HEK293 (cell line): ENCODE data around the gene LCN9.

ENCODE experiments used
- GLI4 ChIP-seq: fragments of 450-650 bp; formaldehyde crosslinking; IDR thresholded peaks from 2 replicates; pipeline ENCODE4 v1.5.1; 2016; ENCODE audit warnings: missing biosample characterization, missing genetic modification characterization
- KLF1 ChIP-seq: fragments of 450-650 bp; formaldehyde crosslinking; IDR thresholded peaks from 2 replicates; pipeline ENCODE4 v1.5.1; 2016; ENCODE audit warnings: missing biosample characterization, missing genetic modification characterization
- MZF1 ChIP-seq: fragments of 450-650 bp; formaldehyde crosslinking; IDR thresholded peaks from 2 replicates; pipeline ENCODE4 v1.5.1; 2017; ENCODE audit warnings: missing biosample characterization, missing genetic modification characterization, borderline replicate concordance
- ZBTB20 ChIP-seq: fragments of 450-650 bp; formaldehyde crosslinking; IDR thresholded peaks from 2 replicates; pipeline ENCODE4 v1.5.1; 2016; ENCODE audit warnings: missing biosample characterization, missing genetic modification characterization
- ZNF175 ChIP-seq: fragments of 450-650 bp; formaldehyde crosslinking; IDR thresholded peaks from 2 replicates; pipeline ENCODE4 v1.5.1; 2016; ENCODE audit warnings: missing biosample characterization, missing genetic modification characterization
- ZNF274 ChIP-seq, 2 experiments: fragments of 200-500 bp in 1 of 2; fragments of 450-650 bp in 1 of 2; sonication (Bioruptor generic) in 1 of 2; formaldehyde crosslinking in 1 of 2; IDR thresholded peaks; 2 replicates each; pipeline versions ENCODE4 v1.5.1 to v1.6.1; 2014 to 2016; ENCODE audit warnings: borderline replicate concordance in 1 of 2, inconsistent platforms in 1 of 2, low read length in 1 of 2, missing biosample characterization in 1 of 2, missing genetic modification characterization in 1 of 2
- ZNF416 ChIP-seq: fragments of 450-650 bp; formaldehyde crosslinking; IDR thresholded peaks from 2 replicates; pipeline ENCODE4 v1.5.1; 2016; ENCODE audit warnings: missing biosample characterization, missing genetic modification characterization
- ZNF423 ChIP-seq: fragments of 450-650 bp; formaldehyde crosslinking; IDR thresholded peaks from 2 replicates; pipeline ENCODE4 v1.5.1; 2016; ENCODE audit warnings: missing biosample characterization, missing genetic modification characterization
- ZNF501 ChIP-seq: fragments of 450-650 bp; formaldehyde crosslinking; IDR thresholded peaks from 2 replicates; pipeline ENCODE4 v1.5.1; 2016; ENCODE audit warnings: missing biosample characterization, missing genetic modification characterization
- ZNF664 ChIP-seq: fragments of 450-650 bp; formaldehyde crosslinking; IDR thresholded peaks from 2 replicates; pipeline ENCODE4 v1.5.1; 2016; ENCODE audit warnings: missing biosample characterization, missing genetic modification characterization
- TF ChIP-seq, protein P1 (sequence below): fragments of 450-650 bp; formaldehyde crosslinking; IDR thresholded peaks from 2 replicates; pipeline ENCODE4 v1.5.1; 2016; ENCODE audit warnings: missing biosample characterization, missing genetic modification characterization

DNA sequence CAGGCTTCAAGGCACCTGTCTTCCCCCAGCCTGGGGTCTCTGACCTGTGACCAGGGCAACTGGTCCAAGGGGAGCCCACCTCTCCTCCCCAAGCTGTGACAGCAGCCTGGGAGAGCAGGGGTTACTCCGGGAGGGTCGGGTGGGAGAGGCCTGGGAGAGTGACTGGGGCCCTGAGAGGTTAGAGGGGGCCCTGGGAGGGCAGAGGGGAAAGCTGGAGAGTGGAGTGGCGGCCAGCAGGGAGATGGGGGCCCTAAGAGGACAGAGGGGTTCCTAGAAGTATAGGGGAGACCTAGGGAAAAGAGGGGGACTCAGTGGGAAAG lies 302 bp downstream of the LCN9 start:
- TF ChIP-seq ZNF175 (tag by site-specific recombination), result no peak
- no peak for TF ChIP-seq MZF1 (tag by site-specific recombination)
- no peak for TF ChIP-seq GLI4 (tag by site-specific recombination)
- TF ChIP-seq, protein P1, sequence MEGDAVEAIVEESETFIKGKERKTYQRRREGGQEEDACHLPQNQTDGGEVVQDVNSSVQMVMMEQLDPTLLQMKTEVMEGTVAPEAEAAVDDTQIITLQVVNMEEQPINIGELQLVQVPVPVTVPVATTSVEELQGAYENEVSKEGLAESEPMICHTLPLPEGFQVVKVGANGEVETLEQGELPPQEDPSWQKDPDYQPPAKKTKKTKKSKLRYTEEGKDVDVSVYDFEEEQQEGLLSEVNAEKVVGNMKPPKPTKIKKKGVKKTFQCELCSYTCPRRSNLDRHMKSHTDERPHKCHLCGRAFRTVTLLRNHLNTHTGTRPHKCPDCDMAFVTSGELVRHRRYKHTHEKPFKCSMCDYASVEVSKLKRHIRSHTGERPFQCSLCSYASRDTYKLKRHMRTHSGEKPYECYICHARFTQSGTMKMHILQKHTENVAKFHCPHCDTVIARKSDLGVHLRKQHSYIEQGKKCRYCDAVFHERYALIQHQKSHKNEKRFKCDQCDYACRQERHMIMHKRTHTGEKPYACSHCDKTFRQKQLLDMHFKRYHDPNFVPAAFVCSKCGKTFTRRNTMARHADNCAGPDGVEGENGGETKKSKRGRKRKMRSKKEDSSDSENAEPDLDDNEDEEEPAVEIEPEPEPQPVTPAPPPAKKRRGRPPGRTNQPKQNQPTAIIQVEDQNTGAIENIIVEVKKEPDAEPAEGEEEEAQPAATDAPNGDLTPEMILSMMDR, result no peak
- TF ChIP-seq ZNF274 (IDR thresholded peaks at IDR 0.05; ENCODE audit: low read length), result no peak
- TF ChIP-seq ZNF274 (tag by site-specific recombination; IDR thresholded peaks at IDR 0.05; ENCODE audit: borderline replicate concordance), result no peak
- TF ChIP-seq ZNF416 (tag by site-specific recombination), result no peak
- TF ChIP-seq ZNF664 (tag by site-specific recombination), result no peak
- no peak for TF ChIP-seq ZNF501 (tag by site-specific recombination)
- TF ChIP-seq KLF1 (tag by site-specific recombination), result no peak
- no peak for TF ChIP-seq ZNF423
- no peak for TF ChIP-seq ZBTB20 (tag by site-specific recombination)
